ENCODE data around the gene EFHC1. TPM values are rescaled to one million over a fixed set of nuclear protein-coding genes. Genes with fewer than 3 reads are reported as not detected.

Gene EFHC1
- polyA plus RNA-seq, 1 donor (not counting 4 experiments of a cell fraction or from before 2014, with no cell fraction given) = 20.5 TPM

DNA sequence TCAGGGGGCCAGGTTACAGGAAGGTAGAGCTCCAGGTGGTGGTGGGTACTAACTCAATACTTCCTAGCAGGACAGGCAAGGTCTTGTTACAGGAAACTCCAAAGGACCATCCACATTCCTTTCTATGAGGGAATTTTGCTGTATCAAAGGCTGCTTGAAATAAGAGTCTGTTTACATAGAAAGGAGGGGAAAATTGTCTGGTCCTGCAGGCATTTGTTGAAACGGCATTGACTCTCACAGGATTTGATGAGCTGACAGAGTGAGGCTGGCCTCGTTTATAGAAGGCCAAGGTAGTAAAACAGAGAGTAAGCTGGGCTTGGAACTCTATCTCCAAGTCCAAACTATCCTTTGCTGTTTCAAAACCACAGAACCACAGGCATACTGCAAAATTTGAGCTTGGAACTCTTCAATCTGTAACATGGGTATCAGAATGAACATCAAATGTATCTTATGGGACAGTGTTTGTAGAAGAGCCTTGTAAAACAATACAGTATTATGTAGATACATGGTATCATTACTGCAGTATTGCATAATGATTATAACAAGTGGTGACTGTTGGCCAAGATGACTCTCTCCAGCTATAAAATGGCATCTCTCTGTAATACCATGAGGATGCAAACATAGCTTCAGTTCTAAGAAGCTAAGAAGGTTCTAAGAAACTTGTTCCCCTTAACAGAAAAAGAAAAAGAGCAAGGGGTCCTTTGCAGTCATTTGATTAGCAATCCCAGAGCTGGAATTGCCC is 95.2 kb downstream of the EFHC1 start:
- Histone ChIP-seq H4K20me1 (ENCODE audit: control insufficient read depth, extremely low read depth, insufficient read depth, low read length) (no peaks in the 10 kb centered on the region), H3K4me2 (ENCODE audit: control insufficient read depth, extremely low read depth, insufficient read depth, low read depth, low read length) (peak overlapping the region; percentile 33), H3K79me2 (ENCODE audit: control insufficient read depth, insufficient read depth, low read length) (peaks cover 5% of the 10 kb centered on the region), H3K9me1 (ENCODE audit: control insufficient read depth, extremely low read depth, insufficient read depth, low read length) (no peaks in the 10 kb centered on the region), H3K9ac (ENCODE audit: control insufficient read depth, extremely low read depth, insufficient read depth, low read length) (peak overlapping the region; percentile 13), H3K27me3 (ENCODE audit: control insufficient read depth, extremely low read depth, insufficient read depth, low read length) (no peaks in the 10 kb centered on the region), H3K4me1 (ENCODE audit: control insufficient read depth, extremely low read depth, insufficient read depth, low read length) (peaks cover 59% of the 10 kb centered on the region), H3K27ac (ENCODE audit: control insufficient read depth, insufficient read depth, low read length) (peak overlapping the region; percentile 60), H3K9me3 (ENCODE audit: control insufficient read depth, low read depth, low read length) (no peaks in the 10 kb centered on the region), H2AFZ (ENCODE audit: control insufficient read depth, low read length) (no peak overlapping the region), H3K4me3 (ENCODE audit: control insufficient read depth in 2 of 3, extremely low read depth in 1 of 3, insufficient read depth in 2 of 3, low read depth in 1 of 3, low read length in 3 of 3) (no peak overlapping the region), H3K36me3 (ENCODE audit: control insufficient read depth in 2 of 2, extremely low read depth in 1 of 2, insufficient read depth in 2 of 2, low read length in 2 of 2) (peaks cover 0 to 14% of the 10 kb centered on the region in 2 experiments)
- FAIRE-seq = peak; percentile 69
- DNase-seq (ENCODE audit: low read depth, low spot score) = no peak
- dilution Hi-C loops (cut with MboI; ENCODE audit: extremely low pct_ligation_motif_present, low sequenced_read_pairs) = no loop called here
- TF ChIP-seq, protein P1, sequence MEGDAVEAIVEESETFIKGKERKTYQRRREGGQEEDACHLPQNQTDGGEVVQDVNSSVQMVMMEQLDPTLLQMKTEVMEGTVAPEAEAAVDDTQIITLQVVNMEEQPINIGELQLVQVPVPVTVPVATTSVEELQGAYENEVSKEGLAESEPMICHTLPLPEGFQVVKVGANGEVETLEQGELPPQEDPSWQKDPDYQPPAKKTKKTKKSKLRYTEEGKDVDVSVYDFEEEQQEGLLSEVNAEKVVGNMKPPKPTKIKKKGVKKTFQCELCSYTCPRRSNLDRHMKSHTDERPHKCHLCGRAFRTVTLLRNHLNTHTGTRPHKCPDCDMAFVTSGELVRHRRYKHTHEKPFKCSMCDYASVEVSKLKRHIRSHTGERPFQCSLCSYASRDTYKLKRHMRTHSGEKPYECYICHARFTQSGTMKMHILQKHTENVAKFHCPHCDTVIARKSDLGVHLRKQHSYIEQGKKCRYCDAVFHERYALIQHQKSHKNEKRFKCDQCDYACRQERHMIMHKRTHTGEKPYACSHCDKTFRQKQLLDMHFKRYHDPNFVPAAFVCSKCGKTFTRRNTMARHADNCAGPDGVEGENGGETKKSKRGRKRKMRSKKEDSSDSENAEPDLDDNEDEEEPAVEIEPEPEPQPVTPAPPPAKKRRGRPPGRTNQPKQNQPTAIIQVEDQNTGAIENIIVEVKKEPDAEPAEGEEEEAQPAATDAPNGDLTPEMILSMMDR (optimal IDR thresholded peaks at IDR 0.05 in 1 of 3, IDR thresholded peaks at IDR 0.05 in 1 of 3, conservative IDR thresholded peaks at IDR 0.05 in 1 of 3; ENCODE audit: extremely low read depth in 1 of 3, insufficient read depth in 2 of 3, low read length in 3 of 3) = no peak
- no peak for TF ChIP-seq EZH2 (IDR thresholded peaks at IDR 0.05; ENCODE audit: low read length)

DNA sequence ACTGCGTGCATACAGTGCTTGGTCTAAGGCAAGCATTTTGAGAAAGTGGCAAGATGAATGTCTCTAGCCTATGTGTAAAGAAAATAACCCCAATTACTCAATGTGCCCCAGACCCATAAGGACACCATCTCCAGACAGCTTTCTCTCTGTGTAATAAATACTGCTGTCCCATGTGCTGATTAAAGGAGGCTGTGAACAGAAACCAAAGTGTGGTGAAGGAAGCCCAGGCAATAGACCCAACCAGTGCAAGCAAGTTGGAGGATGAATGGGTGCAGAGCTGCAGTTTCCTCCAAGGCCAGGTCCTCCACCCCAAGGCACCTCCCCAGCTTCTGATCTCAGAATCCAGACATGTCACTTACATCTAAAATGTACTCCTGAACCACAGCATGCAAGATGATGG is 96.1 kb downstream of the EFHC1 start:
- Histone ChIP-seq H3K9me1 (ENCODE audit: control insufficient read depth, extremely low read depth, insufficient read depth, low read length) (no peaks in the 10 kb centered on the region), H3K27ac (ENCODE audit: control insufficient read depth, insufficient read depth, low read length) (no peak overlapping the region), H3K4me3 (ENCODE audit: control insufficient read depth in 2 of 3, extremely low read depth in 1 of 3, insufficient read depth in 2 of 3, low read depth in 1 of 3, low read length in 3 of 3) (no peak overlapping the region), H3K27me3 (ENCODE audit: control insufficient read depth, extremely low read depth, insufficient read depth, low read length) (no peaks in the 10 kb centered on the region), H3K36me3 (ENCODE audit: control insufficient read depth in 2 of 2, extremely low read depth in 1 of 2, insufficient read depth in 2 of 2, low read length in 2 of 2) (peaks cover 0 to 14% of the 10 kb centered on the region in 2 experiments), H3K9me3 (ENCODE audit: control insufficient read depth, low read depth, low read length) (no peaks in the 10 kb centered on the region), H3K9ac (ENCODE audit: control insufficient read depth, extremely low read depth, insufficient read depth, low read length) (no peak overlapping the region), H4K20me1 (ENCODE audit: control insufficient read depth, extremely low read depth, insufficient read depth, low read length) (no peaks in the 10 kb centered on the region), H3K4me1 (ENCODE audit: control insufficient read depth, extremely low read depth, insufficient read depth, low read length) (peaks cover 59% of the 10 kb centered on the region), H3K79me2 (ENCODE audit: control insufficient read depth, insufficient read depth, low read length) (peaks cover 5% of the 10 kb centered on the region), H3K4me2 (ENCODE audit: control insufficient read depth, extremely low read depth, insufficient read depth, low read depth, low read length) (no peak overlapping the region), H2AFZ (ENCODE audit: control insufficient read depth, low read length) (no peak overlapping the region)
- FAIRE-seq = no peak
- dilution Hi-C loops (cut with MboI; ENCODE audit: extremely low pct_ligation_motif_present, low sequenced_read_pairs) = no loop called here
- TF ChIP-seq EZH2 (IDR thresholded peaks at IDR 0.05; ENCODE audit: low read length) = no peak
- TF ChIP-seq, protein P1 (optimal IDR thresholded peaks at IDR 0.05 in 1 of 3, IDR thresholded peaks at IDR 0.05 in 1 of 3, conservative IDR thresholded peaks at IDR 0.05 in 1 of 3; ENCODE audit: extremely low read depth in 1 of 3, insufficient read depth in 2 of 3, low read length in 3 of 3) = no peak
- no peak for DNase-seq (ENCODE audit: low read depth, low spot score)

Measured in keratinocyte (primary cell).